ENCODE data around the gene PROK2. TPM values are rescaled to one million over a fixed set of nuclear protein-coding genes. Genes with fewer than 3 reads are reported as not detected.

Gene PROK2
- total and polyA plus RNA-seq, 2 experiments from 2014 or later: 2.1 to 2.3 TPM

GRCh38 chr3:71752831-71753700 lies 31.9 kb downstream of the PROK2 start:
- Histone ChIP-seq H3K9me2 (ENCODE audit: insufficient read depth) (no peaks in the 10 kb centered on the region), H3K4me3 (peak overlapping the region; percentile 73), H3K36me3 (ENCODE audit: insufficient read depth) (no peaks in the 10 kb centered on the region; the same call in 1 of the 2 replicates), H3K4me2 (peak overlapping the region; percentile 85), H3F3A (replicated peaks; ENCODE audit: low read depth) (peaks cover 10% of the 10 kb centered on the region; the same call in 1 of the 2 replicates), H3K27ac (ENCODE audit: low read depth) (no peak overlapping the region), H4K20me1 (replicated peaks; ENCODE audit: insufficient read depth) (no peaks in the 10 kb centered on the region), H2AFZ (peak overlapping the region; percentile 80), H3K79me2 (replicated peaks; ENCODE audit: insufficient read depth) (peaks cover 5% of the 10 kb centered on the region; the same call in 1 of the 2 replicates), H3K4me1 (ENCODE audit: insufficient read depth) (peaks cover 17% of the 10 kb centered on the region), H3K27me3 (ENCODE audit: insufficient read depth) (peaks cover 55% of the 10 kb centered on the region)
- DNase-seq (ENCODE audit: low spot score) (peak; percentile 50), ATAC-seq (peak; percentile 68)
- no peak overlapping the region for H3K27ac Mint-ChIP-seq
- peaks cover 41% of the 10 kb centered on the region for H3K27me3 Mint-ChIP-seq (ENCODE audit: insufficient read depth, low read depth, poor library complexity)
- no peaks in the 10 kb centered on the region; the same call in 2 of the 3 replicates for H3K9me3 Mint-ChIP-seq
- H3K36me3 Mint-ChIP-seq (ENCODE audit: low read depth): peaks cover 10% of the 10 kb centered on the region; the same call in 2 of the 3 replicates
- H3K4me3 Mint-ChIP-seq: peak overlapping the region; percentile 76
- H3K4me1 Mint-ChIP-seq: peaks cover 19% of the 10 kb centered on the region
- TF ChIP-seq JUNB (IDR thresholded peaks at IDR 0.05; ENCODE audit: unreplicated experiment) (no peak), ZNF114 (CRISPR knock-in tag; IDR thresholded peaks at IDR 0.05) (no peak), CREB1 (CRISPR knock-in tag; IDR thresholded peaks at IDR 0.05; ENCODE audit: low read depth) (no peak), REST (IDR thresholded peaks at IDR 0.05; ENCODE audit: unreplicated experiment) (no peak), EZH2phosphoT487 (IDR thresholded peaks at IDR 0.05; ENCODE audit: unreplicated experiment) (no peak), POLR2AphosphoS5 (IDR thresholded peaks at IDR 0.05; ENCODE audit: low read depth) (no peak), ZNF462 (CRISPR knock-in tag; IDR thresholded peaks at IDR 0.05) (no peak), ZNF331 (CRISPR knock-in tag; IDR thresholded peaks at IDR 0.05; ENCODE audit: low read depth) (no peak), NANOG (IDR thresholded peaks at IDR 0.05; ENCODE audit: borderline replicate concordance) (no peak), EZH2 (IDR thresholded peaks at IDR 0.05; ENCODE audit: low read depth, unreplicated experiment) (peak; percentile 80), STAT1 (IDR thresholded peaks at IDR 0.05; ENCODE audit: unreplicated experiment) (no peak)
- TF ChIP-seq, protein P1, sequence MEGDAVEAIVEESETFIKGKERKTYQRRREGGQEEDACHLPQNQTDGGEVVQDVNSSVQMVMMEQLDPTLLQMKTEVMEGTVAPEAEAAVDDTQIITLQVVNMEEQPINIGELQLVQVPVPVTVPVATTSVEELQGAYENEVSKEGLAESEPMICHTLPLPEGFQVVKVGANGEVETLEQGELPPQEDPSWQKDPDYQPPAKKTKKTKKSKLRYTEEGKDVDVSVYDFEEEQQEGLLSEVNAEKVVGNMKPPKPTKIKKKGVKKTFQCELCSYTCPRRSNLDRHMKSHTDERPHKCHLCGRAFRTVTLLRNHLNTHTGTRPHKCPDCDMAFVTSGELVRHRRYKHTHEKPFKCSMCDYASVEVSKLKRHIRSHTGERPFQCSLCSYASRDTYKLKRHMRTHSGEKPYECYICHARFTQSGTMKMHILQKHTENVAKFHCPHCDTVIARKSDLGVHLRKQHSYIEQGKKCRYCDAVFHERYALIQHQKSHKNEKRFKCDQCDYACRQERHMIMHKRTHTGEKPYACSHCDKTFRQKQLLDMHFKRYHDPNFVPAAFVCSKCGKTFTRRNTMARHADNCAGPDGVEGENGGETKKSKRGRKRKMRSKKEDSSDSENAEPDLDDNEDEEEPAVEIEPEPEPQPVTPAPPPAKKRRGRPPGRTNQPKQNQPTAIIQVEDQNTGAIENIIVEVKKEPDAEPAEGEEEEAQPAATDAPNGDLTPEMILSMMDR (conservative IDR thresholded peaks at IDR 0.05; ENCODE audit: low read depth in 2 of 2): 0 out of 4 replicates have a peak, but pooled peaks of 1 of the 2 experiments have one; percentile 18
